Measurements from ENCODE around the gene TPRX1.
A peak's percentile ranks its signal among the peaks of the same experiment; 100 is the strongest.
"Not testable (repeated sequence)": the region's sequence is repeated elsewhere in the genome, so short reads cannot be mapped to it uniquely, and the experiment has no call there.

Gene TPRX1

DNA sequence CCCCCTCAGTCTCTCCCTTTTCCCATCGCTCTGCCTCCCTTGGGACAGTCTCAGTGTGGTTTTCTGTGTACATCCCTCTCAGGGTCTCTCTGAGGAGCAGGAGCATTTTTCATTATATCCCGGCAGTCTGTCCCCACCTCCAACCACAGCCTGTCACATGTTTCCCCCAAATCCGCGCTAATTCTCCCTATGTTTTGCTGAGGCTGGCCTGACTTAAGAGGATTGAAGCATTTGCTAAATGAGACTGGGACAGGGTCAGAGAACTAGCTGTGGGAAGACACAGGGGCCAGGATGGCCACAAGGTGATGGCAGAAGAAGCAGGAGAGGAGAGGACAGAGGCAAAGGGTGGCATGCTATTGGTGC, 5.5 kb downstream of the TPRX1 start:
- no peak overlapping the region for H3K4me3 ChIP-seq (ENCODE audit: low read depth, low read length)
- in situ Hi-C loops (cut with HindIII; ENCODE audit: low sequenced_read_pairs): no loop called here
- no peak for DNase-seq (ENCODE audit: low read depth, low spot score)
- TF ChIP-seq, protein P1, sequence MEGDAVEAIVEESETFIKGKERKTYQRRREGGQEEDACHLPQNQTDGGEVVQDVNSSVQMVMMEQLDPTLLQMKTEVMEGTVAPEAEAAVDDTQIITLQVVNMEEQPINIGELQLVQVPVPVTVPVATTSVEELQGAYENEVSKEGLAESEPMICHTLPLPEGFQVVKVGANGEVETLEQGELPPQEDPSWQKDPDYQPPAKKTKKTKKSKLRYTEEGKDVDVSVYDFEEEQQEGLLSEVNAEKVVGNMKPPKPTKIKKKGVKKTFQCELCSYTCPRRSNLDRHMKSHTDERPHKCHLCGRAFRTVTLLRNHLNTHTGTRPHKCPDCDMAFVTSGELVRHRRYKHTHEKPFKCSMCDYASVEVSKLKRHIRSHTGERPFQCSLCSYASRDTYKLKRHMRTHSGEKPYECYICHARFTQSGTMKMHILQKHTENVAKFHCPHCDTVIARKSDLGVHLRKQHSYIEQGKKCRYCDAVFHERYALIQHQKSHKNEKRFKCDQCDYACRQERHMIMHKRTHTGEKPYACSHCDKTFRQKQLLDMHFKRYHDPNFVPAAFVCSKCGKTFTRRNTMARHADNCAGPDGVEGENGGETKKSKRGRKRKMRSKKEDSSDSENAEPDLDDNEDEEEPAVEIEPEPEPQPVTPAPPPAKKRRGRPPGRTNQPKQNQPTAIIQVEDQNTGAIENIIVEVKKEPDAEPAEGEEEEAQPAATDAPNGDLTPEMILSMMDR (IDR thresholded peaks at IDR 0.05; ENCODE audit: low read depth, low read length): no peak

DNA sequence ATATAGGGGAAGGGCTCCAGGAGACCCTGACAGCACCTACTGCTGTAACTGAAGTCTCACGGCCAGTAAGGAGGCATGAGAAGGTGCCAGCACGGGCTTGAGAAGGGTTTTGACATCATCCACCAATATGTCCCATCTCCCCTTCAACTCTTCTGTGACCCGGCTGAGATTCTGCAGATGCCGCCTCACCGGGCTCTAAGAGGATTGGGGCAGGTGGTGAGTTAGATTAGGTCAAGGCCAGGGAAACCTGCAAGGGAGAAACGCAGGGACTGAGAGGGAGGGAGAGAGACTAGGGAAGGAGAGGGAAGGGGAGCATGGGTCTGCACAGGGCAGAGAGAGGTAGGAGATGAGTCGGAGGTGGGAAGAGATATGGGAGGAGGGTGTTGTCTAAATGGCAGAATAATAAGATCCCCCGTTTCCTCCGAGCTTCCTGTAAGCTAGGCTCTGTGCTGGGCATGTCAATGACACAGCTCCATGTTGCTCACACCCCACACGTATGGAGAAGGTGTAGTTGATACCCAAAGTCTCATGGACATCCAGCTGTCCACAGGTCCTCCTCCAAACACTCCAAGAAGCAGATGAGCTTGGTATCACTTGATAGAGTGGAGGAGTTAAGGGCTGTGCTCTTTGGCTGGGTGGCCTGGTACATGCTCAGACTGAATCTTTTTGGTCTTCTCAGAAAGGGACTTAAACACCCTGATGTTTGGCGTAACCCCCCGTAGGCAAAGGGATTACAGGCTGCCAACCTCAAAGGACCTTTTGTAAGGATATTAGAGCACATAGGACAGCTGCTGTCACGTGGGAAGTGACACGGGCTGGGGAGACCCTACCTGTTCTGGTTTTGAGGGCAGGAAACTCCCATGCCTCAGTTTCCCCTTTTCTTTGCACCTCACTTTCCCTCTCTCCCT, 6.1 kb downstream of the TPRX1 start:
- TF ChIP-seq, protein P1 (IDR thresholded peaks at IDR 0.05; ENCODE audit: low read depth, low read length): no peak
- no peak for DNase-seq (ENCODE audit: low read depth, low spot score)

DNA sequence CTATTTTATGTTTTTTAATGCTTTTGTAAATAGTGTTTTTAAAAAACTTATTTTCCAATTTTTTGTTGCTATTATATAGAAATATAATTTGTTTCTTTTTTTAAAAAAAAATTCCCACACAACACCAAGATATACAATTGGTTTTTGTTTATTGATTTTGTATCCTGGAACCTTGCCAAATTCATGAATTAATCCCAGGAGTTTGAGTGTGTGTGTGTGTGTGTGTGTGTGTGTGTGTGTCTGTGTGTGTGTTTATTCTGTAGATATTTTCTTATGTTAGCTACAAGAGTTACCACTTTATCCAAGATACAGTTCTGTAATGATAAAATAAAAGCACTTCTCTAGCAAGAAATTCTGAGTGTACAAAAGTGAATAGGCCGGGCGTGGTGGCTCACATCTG, 7.6 kb downstream of the TPRX1 start:
- TF ChIP-seq, protein P1 (IDR thresholded peaks at IDR 0.05; ENCODE audit: low read depth, low read length): no peak
- in situ Hi-C loops (cut with HindIII; ENCODE audit: low sequenced_read_pairs): no loop called here
- no peak overlapping the region for H3K4me3 ChIP-seq (ENCODE audit: low read depth, low read length)
- no peak for DNase-seq (ENCODE audit: low read depth, low spot score)

More for the DNA sequence above, 6.1 kb downstream of the TPRX1 start:
- H3K4me3 ChIP-seq (ENCODE audit: low read depth, low read length): no peak overlapping the region
- in situ Hi-C loops (cut with HindIII; ENCODE audit: low sequenced_read_pairs): no loop called here

GRCh38 chr19:47794526-47794925, 9.8 kb downstream of the TPRX1 start:
- in situ Hi-C loops (cut with HindIII; ENCODE audit: low sequenced_read_pairs): no loop called here
- H3K4me3 ChIP-seq (ENCODE audit: low read depth, low read length): no peak overlapping the region
- TF ChIP-seq, protein P1 (IDR thresholded peaks at IDR 0.05; ENCODE audit: low read depth, low read length): no peak
- no peak for DNase-seq (ENCODE audit: low read depth, low spot score)

- TF ChIP-seq, protein P1 (IDR thresholded peaks at IDR 0.05; ENCODE audit: low read depth, low read length): no peak
- no peak overlapping the region for H3K4me3 ChIP-seq (ENCODE audit: low read depth, low read length)
- in situ Hi-C loops (cut with HindIII; ENCODE audit: low sequenced_read_pairs): no loop called here
- no peak for DNase-seq (ENCODE audit: low read depth, low spot score)
These were observed 11.7 kb downstream of the TPRX1 start for GRCh38 chr19:47792616-47793015.

DNA sequence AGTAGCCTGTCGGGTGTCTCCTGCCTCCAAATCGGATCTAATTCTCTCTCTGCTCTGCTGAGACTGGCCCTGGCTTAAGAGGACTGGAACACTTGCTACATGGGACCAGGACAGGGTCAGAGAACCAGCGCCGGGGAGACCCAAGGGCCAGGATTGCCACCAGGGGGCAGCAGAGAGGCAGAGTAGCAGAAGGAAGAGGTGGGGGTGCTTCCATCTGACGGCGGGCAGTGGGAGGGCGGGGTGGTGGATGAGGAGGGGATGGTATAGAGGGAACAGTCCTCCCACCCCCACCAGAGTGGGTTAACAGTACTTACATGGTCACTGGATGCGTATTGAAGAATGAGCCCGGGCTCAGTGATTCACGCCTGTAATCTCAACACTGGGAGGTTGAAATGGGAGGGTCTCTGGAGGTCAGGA, 13.9 kb downstream of the TPRX1 start:
- DNase-seq (ENCODE audit: low read depth, low spot score): peak; percentile 50
- in situ Hi-C loops (cut with HindIII; ENCODE audit: low sequenced_read_pairs): no loop called here
- TF ChIP-seq, protein P1 (IDR thresholded peaks at IDR 0.05; ENCODE audit: low read depth, low read length): peak; percentile 90
- H3K4me3 ChIP-seq (ENCODE audit: low read depth, low read length): no peak overlapping the region

- H3K4me3 ChIP-seq (ENCODE audit: low read depth, low read length); DNase-seq (ENCODE audit: low read depth, low spot score); in situ Hi-C loops (cut with HindIII; ENCODE audit: low sequenced_read_pairs): not testable (repeated sequence)
These were observed 14.5 kb downstream of the TPRX1 start for GRCh38 chr19:47789811-47790210.

- H3K4me3 ChIP-seq (ENCODE audit: low read depth, low read length); DNase-seq (ENCODE audit: low read depth, low spot score); in situ Hi-C loops (cut with HindIII; ENCODE audit: low sequenced_read_pairs): not testable (repeated sequence)
These were observed 17.0 kb downstream of the TPRX1 start for GRCh38 chr19:47787307-47787706.
